HG02840 (cell line): Measurements from ENCODE around the gene PLA2G2F.
"Not testable (repeated sequence)": the region's sequence is repeated elsewhere in the genome, so short reads cannot be mapped to it uniquely, and the experiment has no call there.

Source experiments
- ATAC-seq: cut with Tn5 transposase; IDR thresholded peaks from one replicate; pipeline ENCODE4 v1.9.1; 2021; ENCODE audit warnings: mild to moderate bottlenecking, moderate library complexity, moderate number of reproducible peaks; ENCODE audit not compliant: unreplicated experiment, low FRiP score

Gene PLA2G2F

DNA sequence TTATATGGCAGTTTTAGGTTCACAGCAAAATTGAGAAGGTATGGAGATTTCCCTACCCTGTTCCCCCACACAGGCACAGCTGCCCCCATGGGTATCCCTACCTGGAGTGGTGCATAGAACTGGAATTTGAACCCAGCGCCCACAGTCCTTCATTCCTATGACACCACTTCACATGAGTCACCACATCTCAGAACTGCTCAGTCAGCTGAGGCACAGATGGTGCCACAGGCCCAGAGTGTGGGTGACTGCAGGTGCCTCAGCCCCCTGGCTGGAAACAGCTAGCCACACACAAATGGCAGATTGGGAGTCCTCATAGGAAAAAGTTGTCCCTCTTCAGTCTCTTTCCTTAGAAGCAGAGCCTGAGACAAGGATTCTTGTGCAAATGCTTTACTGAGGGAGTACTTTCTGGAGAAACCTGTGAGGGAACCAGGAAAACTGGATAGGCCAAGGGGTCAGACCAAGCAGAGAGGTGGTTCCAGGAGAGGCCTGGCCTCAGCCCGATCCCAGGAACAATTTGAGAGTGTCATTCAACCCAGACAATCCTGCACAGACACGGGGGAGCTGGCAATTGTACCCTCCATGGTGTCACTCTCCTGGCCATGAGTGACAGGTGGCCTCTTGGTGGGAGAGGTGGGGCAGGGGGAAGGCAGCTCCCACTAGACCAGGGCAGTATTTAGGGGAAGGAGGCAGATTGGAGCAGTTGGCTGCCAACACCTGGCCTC, 26.7 kb upstream of the PLA2G2F start:
- no peak for ATAC-seq

DNA sequence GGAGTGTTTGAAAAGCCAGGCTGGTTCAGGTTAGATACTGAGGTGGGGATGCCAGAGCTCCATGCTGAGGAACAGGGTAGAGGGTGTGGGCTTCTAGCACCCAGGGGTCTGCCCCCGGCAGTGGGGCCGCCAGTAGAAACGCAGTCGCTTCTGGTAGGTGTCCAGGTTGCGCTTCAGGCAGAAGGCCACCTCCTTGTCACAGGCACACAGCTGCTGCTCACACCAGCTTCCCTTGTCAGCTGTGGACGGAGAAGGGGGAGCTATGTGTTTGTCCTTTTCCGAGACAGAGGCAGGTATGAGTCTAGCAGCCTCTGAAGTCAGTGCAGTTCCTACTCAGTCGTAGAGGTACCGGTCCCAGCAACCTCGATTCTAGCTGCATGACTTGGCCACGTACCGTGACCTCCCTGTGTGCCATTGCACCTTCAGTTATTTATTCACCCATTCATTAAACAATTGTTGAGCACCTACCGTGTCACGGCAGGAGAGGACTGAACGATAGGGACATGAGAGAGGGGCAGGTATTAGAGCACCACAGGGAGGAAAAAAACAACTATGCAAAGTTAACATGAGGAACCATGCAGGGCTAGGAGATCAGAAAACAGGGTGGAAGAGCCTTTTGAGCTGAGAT, 25.0 kb upstream of the PLA2G2F start:
- ATAC-seq: no peak

DNA sequence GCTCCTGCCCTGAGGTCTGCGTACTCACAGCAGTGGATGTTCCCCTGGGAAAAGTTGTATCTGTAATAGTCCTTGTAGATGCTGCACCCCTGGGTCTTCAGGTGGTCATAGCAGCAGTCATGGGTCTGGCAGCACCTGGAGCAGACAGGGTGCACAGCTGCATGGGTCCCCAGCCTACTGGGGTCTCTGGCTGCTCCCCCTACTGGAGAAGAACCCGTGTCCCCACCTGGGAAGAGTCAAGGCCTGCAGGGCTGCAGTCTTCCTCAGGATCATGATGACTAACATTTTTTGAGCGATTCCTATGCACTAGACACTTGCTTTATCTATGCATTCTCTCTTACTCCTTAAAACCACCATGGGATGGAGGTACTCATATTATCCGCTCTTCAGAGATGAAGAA, 23.6 kb upstream of the PLA2G2F start:
- ATAC-seq: no peak

DNA sequence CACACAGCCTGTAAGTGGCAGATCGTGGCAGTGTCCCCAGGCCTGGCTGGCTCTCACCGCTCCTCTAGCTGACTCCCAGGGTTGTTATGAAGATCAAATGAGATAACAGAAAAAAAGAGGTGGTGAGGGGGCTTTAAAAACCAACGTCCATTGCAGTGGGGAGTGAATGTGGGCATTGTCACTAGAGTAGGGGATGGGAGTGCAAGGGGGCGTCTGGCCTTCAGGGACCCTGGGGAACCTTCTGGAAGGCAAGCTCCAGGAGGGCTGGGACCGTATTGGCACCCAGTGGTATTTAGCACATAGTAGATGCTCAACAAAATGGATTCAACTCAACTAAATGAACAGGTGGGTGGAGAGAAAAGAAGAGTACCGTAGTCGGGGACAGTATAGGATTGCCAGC, 23.2 kb upstream of the PLA2G2F start:
- no peak for ATAC-seq

DNA sequence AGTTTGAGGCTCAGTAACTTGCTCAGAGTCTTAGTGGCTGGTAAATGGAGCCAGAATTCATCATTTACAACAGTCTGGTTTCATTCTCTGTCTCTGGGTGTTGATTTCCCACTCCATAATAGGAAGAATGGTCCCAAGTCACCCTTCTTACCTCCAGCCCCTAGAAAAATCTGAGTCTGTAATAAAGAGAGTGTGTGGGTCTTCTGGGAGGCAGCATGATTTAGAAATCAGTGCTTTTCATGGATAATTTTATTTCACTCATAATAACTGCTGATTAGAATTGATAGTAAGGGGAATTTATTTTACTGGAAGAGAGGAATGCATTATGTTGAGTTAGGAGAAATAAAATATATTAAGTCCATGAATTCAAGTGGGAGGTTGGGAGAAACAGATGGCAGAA, 21.9 kb upstream of the PLA2G2F start:
- no peak for ATAC-seq

DNA sequence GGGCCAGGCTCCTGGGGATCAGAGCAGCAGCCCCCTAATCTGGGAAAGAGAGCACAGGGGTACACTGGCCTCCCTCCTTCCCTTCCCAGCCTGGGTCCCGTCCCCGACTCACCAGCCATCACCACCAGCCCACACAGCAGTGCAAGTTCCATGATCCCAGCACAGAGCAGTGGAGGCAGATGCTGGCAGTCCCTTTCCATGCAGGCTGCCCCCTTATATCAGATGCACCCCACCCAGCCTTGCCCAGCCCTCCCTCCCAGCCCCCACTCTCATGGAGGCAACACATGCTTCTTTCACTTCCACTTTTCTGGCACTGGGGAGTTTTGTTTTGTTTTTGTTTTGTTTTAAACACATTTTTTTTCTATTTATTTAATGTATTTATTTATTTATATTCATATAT, 19.8 kb upstream of the PLA2G2F start, which contains the start of gene PLA2G2D:
PLA2G2D (minus strand) TSS at position 190 of the 400 bp plus-strand sequence; CDS start at position 152, 38 bp downstream.
- ATAC-seq: no peak

DNA sequence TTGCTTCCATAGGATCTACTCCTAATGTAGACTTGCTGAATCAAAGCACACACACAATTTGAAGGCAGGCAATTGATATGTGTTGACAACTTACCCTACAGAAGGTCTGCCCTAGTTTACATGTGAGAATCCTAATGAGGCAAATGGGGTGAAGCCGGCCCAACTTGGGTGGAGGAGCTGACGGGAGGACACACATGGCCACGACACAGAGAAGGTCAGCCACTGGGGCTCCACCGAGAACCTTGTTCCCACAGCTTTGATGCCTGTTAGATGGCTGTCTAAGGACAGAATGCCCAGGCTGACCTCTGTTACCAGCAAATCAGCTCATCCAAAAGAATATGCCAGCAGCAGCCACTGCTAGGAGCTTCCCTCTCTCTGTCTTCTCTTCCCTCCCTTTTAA, 18.3 kb upstream of the PLA2G2F start:
- no peak for ATAC-seq

DNA sequence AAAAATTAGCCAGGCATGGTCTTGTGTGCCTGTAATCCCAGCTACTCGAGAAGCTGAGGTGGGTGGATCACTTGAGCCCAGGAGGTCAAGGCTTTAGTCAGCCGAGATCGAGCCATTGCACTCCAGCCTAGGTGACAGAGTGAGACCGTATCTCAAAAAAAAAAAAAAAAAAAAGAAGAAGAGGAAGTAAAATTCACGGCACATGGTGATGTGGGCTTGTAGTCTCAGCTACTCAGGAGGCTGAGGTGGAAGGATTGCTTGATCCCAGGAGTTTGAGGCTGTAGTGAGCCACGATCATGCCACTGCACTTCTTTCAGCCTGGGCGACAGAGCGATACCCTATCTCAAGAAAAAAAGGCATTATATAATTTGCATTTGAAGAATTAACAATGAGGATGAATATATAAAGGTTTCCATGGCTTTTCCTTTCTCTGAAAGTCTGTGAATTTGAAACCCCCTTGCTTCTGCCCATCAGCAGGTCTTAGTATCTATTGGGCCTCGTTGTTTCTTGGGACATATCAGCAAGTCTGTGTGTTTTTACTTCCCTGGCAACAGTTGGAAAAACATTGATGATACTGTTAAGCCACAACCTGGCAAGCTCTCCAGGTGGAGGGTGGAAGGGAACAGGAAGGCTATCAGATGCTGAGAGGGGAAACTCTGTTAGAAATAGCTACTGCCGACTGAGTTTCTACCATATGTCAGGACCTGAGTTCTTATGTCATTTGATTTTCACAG, 15.2 kb upstream of the PLA2G2F start:
- no peak for ATAC-seq

DNA sequence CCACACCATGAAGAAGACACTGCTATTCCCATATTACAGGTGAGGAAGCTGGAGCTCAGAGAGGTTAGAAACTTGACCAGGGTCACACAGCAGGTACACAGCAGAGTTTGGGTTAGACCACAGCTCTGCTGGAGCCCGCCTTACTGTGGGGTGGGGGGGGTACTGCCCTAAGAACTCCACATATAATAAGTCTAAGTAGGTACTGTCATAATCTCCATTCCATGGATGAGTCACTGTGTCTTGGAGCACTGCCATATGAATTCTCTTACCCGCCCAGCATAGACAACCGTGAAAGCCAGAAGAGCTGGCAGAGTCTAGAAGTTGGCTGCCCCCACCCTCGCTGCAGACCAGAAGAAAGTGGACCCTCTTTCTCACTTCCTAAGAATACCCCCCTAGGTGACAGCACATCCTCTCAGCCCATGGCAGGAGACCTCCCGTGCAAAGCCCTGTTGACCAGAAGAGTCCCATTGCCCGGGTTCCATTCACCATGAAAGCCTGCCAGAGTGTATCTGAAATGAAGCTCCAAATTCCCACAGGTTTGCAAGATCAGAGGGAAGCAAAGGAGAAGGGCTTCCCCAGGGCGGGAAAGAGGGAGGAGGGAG, 14.6 kb upstream of the PLA2G2F start:
- no peak for ATAC-seq

DNA sequence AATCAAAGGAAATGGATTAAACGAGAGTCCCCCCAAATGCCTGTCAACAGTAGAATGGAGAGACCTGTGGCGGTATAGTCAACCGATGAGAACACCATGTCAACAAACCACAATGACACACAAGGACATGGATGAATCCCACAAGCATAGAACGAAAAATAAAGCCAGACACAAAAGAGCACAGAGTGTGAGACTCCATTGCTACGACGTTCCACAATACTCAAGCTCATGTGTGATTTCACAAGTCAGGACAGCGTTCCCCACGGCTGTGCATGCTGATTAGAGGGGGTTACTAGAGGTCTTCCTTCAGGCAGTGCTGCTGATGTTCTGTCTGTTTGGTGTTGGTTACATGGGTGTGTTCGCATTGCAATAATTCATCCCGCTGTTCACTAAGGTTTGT, 14.0 kb upstream of the PLA2G2F start:
- ATAC-seq: no peak

DNA sequence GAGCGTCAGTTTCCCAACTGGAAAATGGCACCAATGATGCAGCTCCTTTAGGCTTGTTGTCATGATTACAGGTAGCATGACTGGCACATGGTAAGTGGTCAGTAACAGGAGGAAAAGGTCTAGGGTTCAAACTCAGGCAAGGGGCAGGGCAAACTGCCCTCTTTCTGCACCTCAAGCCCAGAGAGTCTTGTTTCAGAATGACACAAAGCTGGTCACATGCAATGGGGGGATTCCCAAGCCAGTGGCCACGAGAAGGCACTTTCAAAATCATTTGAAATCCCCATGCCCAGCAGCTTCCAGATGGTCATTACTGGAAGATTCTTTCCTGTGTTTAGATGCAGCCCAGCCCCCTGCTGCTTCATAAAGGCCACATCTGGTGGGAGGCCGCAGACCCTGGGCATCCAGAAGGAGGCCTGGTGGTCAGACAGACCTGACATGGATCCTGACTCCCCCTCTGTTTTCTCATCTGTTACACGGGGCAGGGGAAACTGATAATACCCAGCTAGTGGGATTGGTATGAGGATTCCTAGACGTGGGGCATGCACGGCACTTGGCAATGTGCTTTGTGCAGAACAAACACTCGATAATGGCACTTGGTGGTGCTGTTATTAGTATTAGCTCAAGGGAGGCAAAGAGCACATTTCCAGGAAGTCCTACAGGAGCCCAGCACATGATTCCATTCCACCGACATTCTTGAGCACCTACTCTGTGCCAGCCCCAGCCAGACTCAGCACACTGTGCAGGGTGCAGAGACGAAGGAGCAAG, 12.9 kb upstream of the PLA2G2F start:
- ATAC-seq: no peak

DNA sequence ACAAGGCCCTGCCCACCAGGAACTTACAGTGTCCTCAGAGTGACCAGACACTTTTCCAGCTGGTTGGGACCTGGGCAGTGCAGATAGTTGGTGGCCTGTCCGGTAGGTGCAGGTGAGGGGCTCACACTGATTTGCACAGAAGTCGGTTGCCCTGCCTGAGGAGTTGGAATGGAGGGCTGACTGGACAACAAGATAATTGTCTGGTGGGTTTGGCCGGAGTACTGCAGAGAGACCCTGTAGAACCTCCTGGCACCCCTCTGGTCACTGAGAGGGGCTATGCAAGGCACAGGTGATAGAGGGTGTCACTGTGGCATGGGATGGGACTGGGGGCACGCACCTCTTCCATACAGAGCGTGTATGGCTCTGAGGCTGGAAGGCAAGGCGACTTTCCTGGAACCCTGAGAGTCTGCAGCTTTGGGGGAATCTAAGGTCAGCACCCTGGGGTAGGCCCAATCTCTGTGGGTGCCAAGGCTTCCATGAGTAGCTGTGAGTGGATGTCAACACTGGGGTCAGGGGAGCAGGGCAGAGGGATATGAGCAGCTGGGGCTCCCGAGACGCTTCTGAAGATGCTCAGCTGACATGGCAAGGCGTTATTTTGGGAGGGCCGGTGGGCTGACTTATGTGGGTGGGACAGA, 12.2 kb upstream of the PLA2G2F start:
- no peak for ATAC-seq

DNA sequence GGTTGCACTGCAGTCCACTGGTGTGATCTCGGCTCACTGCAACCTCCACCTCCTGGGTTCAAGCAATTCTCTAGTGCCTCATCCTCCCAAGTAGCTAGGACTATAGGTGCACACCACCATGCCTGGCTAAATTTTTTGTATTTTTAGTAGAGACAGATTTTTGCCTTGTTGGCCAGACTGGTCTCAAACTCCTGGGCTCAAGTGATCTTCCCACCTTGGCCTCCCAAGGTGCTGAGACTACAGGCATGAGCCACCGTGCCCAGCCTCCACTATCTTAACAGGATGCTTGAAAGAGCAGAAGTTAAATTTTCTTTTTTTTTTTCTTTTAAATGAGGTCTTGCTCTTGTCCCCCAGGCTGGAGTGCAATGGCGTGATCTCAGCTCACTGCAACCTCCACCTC, 8.6 kb upstream of the PLA2G2F start:
- not testable (repeated sequence) for ATAC-seq

DNA sequence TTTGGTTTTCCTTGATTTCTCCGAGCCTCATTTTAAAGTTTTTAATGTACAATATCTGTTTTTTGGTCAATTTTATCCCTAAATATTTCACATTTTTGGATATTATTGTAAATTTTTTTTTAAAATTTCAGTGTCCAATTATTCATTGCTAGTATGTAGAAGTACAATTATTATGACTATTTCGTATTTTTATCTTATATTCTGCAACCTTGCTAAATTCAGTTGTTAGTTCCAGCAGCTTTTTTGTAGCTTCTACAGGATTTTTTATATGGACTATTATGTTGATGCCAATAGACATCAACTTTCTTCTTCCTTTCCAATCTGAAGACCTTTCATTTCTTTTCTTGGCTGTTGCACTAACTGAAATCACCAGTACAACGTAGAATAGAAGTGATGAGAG, 4.1 kb upstream of the PLA2G2F start:
- ATAC-seq: no peak

DNA sequence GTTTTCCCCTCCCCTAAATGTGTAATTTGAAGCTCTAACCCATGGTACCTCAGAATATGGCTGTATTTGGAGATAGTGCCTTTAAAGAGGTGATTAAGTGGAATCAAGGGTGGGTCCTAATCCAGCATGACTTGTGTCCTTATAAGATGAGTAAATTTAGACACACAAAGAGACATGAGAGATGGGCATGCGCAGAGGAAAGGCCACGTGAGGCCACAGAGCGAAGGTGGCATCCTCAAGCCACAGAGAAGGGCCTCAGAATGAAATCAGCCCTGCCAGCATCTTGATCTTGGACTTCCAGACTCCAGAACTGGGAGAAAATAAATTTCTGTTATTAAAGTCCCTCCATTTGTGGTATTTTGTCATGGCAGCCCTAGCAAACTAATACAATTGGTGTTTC, 2.9 kb upstream of the PLA2G2F start:
- ATAC-seq: no peak

DNA sequence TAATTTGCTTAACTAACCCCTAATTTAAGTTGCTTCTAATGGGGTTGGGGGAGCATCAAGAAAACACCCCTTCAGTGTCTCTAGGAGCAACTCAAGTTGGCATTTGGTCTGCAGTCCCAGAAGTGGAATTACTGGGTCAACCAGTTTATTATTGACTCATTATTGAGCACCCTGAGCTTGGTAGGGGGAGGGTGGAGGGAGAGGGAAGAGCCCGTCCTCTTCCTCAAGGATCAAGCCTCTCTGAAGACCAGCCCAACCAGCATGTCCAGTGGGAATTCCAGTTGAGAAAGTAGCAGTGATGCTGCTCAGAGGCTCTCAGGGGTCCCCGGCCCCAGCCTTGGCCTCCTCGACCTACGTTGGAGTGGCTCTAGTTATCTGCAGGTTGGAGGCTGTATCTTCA, 2.1 kb upstream of the PLA2G2F start:
- no peak for ATAC-seq

DNA sequence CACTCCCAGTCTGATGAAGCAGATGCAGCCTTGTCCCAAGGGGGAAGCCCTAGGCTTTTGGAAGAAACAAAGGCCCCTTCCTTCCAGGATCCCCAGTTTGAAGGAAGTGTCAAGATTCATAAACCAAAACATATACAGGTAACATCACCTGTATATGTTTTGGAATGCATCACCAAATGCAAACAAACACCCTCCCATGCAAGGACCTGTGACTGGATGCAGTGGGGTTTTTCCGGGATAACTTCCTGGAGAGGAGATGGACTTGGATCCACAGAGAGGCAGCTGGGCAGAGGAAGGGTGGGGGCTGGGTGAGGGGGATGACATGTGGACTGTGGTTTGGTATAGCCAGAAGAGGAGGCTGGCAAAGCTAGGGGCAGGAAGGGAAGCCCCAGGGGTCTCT, 1.5 kb upstream of the PLA2G2F start:
- ATAC-seq: no peak

DNA sequence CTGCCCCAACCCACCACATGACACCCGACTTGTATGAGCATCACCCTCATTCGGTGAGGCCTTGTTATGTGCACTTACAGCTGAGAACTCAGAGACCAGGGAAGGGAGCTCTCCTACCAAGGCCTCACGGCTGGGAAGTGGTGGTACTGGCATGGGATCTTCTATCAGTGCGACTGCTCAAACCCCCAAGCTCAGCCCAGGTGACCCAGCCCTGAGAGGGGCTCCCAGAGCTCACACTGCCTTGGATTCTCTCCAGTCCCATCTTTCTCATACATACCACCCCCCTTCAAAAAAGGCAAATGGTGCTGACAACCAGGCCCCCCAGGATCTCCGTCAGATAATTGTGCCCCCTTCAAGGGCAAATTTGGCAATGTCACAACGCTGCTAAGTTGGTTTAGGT, 777 bp upstream of the PLA2G2F start:
- ATAC-seq: no peak

DNA sequence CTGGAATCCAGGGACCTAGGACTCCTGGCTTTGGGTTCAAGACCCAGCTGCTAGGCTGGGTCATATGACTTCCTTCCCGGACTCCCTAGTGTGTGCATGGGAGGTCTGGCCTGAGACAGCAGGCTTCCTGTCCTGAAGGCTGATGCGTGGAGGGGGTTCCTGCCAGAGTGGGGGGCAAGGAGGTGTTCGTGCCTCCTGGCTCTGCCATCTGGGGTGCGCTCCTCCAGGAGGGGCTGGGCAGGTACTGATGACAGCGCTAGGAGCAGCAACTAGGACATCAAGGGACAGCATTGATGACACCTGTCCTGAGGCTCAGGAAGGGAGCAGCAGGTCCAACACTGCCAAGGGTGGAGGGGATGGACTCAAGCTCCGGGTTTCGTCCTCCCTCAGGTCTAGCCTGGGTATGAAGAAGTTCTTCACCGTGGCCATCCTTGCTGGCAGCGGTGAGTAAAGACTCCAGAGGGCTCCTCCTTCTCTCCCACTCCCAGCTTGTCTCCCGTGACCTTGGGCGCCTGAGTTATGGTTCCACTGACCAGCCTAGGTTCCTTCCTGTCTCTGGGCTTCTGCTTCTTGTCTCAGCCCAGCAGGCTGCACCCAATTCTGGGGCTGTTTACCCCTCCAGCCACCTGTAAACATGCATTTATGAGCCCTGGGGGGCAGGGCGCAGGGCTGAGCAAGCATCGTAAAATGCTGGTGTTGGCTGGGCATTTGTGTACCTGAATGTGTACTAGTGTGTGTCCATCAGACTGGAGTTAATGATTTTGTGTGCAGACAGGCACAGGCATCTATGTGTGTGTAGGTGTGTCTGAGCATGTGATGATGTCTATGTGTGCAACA, 871 bp downstream of the PLA2G2F start:
- no peak for ATAC-seq
